K562 (cell line): Measurements from ENCODE around the gene OIT3. TPM values are rescaled to one million over a fixed set of nuclear protein-coding genes. Genes with fewer than 3 reads are reported as not detected.

Source experiments
- BRD4 ChIP-seq: fragments of 200-600 bp; sonication (generic); IDR thresholded peaks from 2 replicates; pipeline ENCODE4 v1.6.1; 2017; ENCODE audit warnings: inconsistent platforms
- CBX8 ChIP-seq: fragments of 200-600 bp; sonication (generic); IDR thresholded peaks from 2 replicates; pipeline ENCODE4 v1.6.1; 2012; ENCODE audit warnings: borderline replicate concordance, mixed run types, low read depth, mild to moderate bottlenecking, moderate library complexity, mixed read lengths, low read length, control low read depth, inconsistent platforms; ENCODE audit not compliant: poor library complexity, severe bottlenecking; ENCODE audit errors: extremely low read depth
- EZH2 ChIP-seq: IDR thresholded peaks from 2 replicates; pipeline ENCODE4 v1.6.1; 2012; ENCODE audit warnings: low read depth, mild to moderate bottlenecking, inconsistent platforms, low read length, borderline replicate concordance
- FOS ChIP-seq: IDR thresholded peaks from 3 replicates; pipeline ENCODE4 v1.6.1; 2011; ENCODE audit not compliant: insufficient read length; ENCODE audit errors: extremely low read depth
- FUS ChIP-seq: fragments of 200-400 bp; formaldehyde crosslinking; optimal IDR thresholded peaks from 2 replicates; pipeline ENCODE3; 2017; ENCODE audit warnings: low read depth, low read length
- HEY1 ChIP-seq: fragments of 250-450 bp; sonication (Bioruptor Pico); IDR thresholded peaks from 2 replicates; pipeline ENCODE4 v1.5.0; 2020; ENCODE audit warnings: mild to moderate bottlenecking, moderate library complexity, borderline replicate concordance
- KDM5B ChIP-seq: fragments of 200-600 bp; sonication (generic); IDR thresholded peaks from 2 replicates; pipeline ENCODE4 v1.6.1; 2012; ENCODE audit warnings: low read depth, mild to moderate bottlenecking, moderate library complexity, low read length, control low read depth, inconsistent platforms; ENCODE audit not compliant: insufficient replicate concordance
- MYBL2 ChIP-seq, 2 experiments: fragments of 450-650 bp in 1 of 2; sonication (generic) in 1 of 2; formaldehyde crosslinking in 1 of 2; IDR thresholded peaks; 2 replicates each; pipeline versions ENCODE4 v1.6.1 to v1.8.1; 2017 to 2022; ENCODE audit warnings: borderline replicate concordance in 1 of 2, inconsistent platforms in 1 of 2, low read depth in 1 of 2, mild to moderate bottlenecking in 1 of 2, missing genetic modification reagents in 1 of 2, moderate library complexity in 1 of 2
- POLR2AphosphoS5 ChIP-seq: IDR thresholded peaks from 2 replicates; pipeline ENCODE4 v1.6.1; 2011; ENCODE audit warnings: mild to moderate bottlenecking, low read depth, low read length, moderate library complexity; ENCODE audit not compliant: control insufficient read depth, insufficient read depth
- PRDM10 ChIP-seq: fragments of 450-650 bp; IDR thresholded peaks from 2 replicates; pipeline ENCODE4 v1.6.1; 2018; ENCODE audit not compliant: partially characterized antibody
- PRPF4 ChIP-seq: fragments of 200-400 bp; formaldehyde crosslinking; IDR thresholded peaks from one replicate; pipeline ENCODE4 v1.6.1; 2017; ENCODE audit warnings: low read length, low read depth, mild to moderate bottlenecking; ENCODE audit not compliant: insufficient read depth, poor library complexity, severe bottlenecking
- SREBF1 ChIP-seq: fragments of 150-350 bp; IDR thresholded peaks from 2 replicates; pipeline ENCODE4 v1.6.1; 2014; ENCODE audit warnings: antibody characterized with exemption, low read depth, low read length, borderline replicate concordance
- polyA plus RNA-seq, 8 experiments: library from polyadenylated mRNA; depleted of rRNA in 4 of 8; stranded (reverse) in 5 of 8; unstranded in 3 of 8; fragments of >200 nt; fragmentation: Nextera tagmentation in 2 of 8; fragmentation: Illumina TruSeq in 1 of 8; extraction: Ambion mirVana in 2 of 8; extraction: Trizol in 1 of 8; gene quantifications; 2 replicates each; pipeline versions ENCODE4 v1.2.1 to v1.2.3, GENCODE V29; 2011 to 2014; ENCODE audit warnings: inconsistent platforms in 1 of 8, missing spikeins in 1 of 8
- total RNA-seq, 7 experiments: library from RNA; depleted of rRNA in 6 of 7; stranded (reverse); fragments of >200 nt in 6 of 7; fragmentation: Illumina TruSeq in 2 of 7; extraction: Trizol in 2 of 7; gene quantifications; 2 replicates each; pipeline versions ENCODE4 v1.2.1 to v1.2.3, GENCODE V29; 2011 to 2021; ENCODE audit warnings: low replicate concordance in 1 of 7
- TF ChIP-seq, protein P1 (sequence below): sonication (generic); formaldehyde crosslinking; IDR thresholded peaks from 2 replicates; pipeline ENCODE4 v1.9.0; 2022; ENCODE audit warnings: mild to moderate bottlenecking, missing genetic modification reagents
- TF ChIP-seq, protein P2 (sequence below), 2 experiments: IDR thresholded peaks; 2 replicates each; pipeline ENCODE4 v1.6.1; 2012; ENCODE audit warnings: improper control_type of control experiment in 2 of 2, low read depth in 2 of 2, low read length in 2 of 2, borderline replicate concordance in 1 of 2
- TF ChIP-seq, protein P3 (sequence below): fragments of 250-450 bp; sonication (Bioruptor Pico); IDR thresholded peaks from 2 replicates; pipeline ENCODE4 v1.8.0; 2021; ENCODE audit warnings: mild to moderate bottlenecking, moderate library complexity
- TF ChIP-seq, protein P4 (sequence below): fragments of 450-650 bp; formaldehyde crosslinking; IDR thresholded peaks from 2 replicates; pipeline ENCODE4 v1.4.0; 2020; ENCODE audit warnings: mild to moderate bottlenecking

The OIT3 gene
- total and polyA plus RNA-seq, 9 of the 15 experiments (the other 6 are each of a cell fraction or from before 2014, with no cell fraction given), result not detected

- no peak for TF ChIP-seq CBX8
- TF ChIP-seq POLR2AphosphoS5, result no peak
- TF ChIP-seq MYBL2 (IDR thresholded peaks at IDR 0.05; ENCODE audit: low read depth), result no peak
- TF ChIP-seq MYBL2 (CRISPR knock-in tag; IDR thresholded peaks at IDR 0.05; ENCODE audit: borderline replicate concordance), result no peak
- no peak for TF ChIP-seq EZH2
- TF ChIP-seq, protein P1, sequence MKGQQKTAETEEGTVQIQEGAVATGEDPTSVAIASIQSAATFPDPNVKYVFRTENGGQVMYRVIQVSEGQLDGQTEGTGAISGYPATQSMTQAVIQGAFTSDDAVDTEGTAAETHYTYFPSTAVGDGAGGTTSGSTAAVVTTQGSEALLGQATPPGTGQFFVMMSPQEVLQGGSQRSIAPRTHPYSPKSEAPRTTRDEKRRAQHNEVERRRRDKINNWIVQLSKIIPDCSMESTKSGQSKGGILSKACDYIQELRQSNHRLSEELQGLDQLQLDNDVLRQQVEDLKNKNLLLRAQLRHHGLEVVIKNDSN, result no peak
- TF ChIP-seq, protein P2, sequence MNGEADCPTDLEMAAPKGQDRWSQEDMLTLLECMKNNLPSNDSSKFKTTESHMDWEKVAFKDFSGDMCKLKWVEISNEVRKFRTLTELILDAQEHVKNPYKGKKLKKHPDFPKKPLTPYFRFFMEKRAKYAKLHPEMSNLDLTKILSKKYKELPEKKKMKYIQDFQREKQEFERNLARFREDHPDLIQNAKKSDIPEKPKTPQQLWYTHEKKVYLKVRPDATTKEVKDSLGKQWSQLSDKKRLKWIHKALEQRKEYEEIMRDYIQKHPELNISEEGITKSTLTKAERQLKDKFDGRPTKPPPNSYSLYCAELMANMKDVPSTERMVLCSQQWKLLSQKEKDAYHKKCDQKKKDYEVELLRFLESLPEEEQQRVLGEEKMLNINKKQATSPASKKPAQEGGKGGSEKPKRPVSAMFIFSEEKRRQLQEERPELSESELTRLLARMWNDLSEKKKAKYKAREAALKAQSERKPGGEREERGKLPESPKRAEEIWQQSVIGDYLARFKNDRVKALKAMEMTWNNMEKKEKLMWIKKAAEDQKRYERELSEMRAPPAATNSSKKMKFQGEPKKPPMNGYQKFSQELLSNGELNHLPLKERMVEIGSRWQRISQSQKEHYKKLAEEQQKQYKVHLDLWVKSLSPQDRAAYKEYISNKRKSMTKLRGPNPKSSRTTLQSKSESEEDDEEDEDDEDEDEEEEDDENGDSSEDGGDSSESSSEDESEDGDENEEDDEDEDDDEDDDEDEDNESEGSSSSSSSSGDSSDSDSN (IDR thresholded peaks at IDR 0.05; ENCODE audit: borderline replicate concordance in 1 of 2, low read depth in 2 of 2, low read length in 2 of 2), result no peak
- TF ChIP-seq HEY1 (CRISPR knock-in tag), result no peak
- no peak for TF ChIP-seq PRPF4
- no peak for TF ChIP-seq KDM5B
- no peak for TF ChIP-seq FUS
- TF ChIP-seq PRDM10, result no peak
- TF ChIP-seq, protein P3, sequence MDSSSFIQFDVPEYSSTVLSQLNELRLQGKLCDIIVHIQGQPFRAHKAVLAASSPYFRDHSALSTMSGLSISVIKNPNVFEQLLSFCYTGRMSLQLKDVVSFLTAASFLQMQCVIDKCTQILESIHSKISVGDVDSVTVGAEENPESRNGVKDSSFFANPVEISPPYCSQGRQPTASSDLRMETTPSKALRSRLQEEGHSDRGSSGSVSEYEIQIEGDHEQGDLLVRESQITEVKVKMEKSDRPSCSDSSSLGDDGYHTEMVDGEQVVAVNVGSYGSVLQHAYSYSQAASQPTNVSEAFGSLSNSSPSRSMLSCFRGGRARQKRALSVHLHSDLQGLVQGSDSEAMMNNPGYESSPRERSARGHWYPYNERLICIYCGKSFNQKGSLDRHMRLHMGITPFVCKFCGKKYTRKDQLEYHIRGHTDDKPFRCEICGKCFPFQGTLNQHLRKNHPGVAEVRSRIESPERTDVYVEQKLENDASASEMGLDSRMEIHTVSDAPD, result no peak
- no peak for TF ChIP-seq BRD4
- TF ChIP-seq SREBF1, result no peak
- TF ChIP-seq, protein P4, sequence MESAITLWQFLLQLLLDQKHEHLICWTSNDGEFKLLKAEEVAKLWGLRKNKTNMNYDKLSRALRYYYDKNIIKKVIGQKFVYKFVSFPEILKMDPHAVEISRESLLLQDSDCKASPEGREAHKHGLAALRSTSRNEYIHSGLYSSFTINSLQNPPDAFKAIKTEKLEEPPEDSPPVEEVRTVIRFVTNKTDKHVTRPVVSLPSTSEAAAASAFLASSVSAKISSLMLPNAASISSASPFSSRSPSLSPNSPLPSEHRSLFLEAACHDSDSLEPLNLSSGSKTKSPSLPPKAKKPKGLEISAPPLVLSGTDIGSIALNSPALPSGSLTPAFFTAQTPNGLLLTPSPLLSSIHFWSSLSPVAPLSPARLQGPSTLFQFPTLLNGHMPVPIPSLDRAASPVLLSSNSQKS (CRISPR knock-in tag), result no peak
- TF ChIP-seq FOS, result no peak
These were observed 5.3 kb upstream of the OIT3 start (continued) for GRCh38 chr10:72888151-72888638.
